K562 (cell line): ENCODE data around the gene PPM1N. TPM values are rescaled to one million over a fixed set of nuclear protein-coding genes. Genes with fewer than 3 reads are reported as not detected.

ENCODE experiments used
- BRD4 ChIP-seq: fragments of 200-600 bp; sonication (generic); IDR thresholded peaks from 2 replicates; pipeline ENCODE4 v1.6.1; 2017; ENCODE audit warnings: inconsistent platforms
- CEBPG ChIP-seq, 3 experiments: fragments of 200-800 bp in 1 of 3; sonication (Bioruptor generic) in 1 of 3; sonication (generic) in 1 of 3; formaldehyde crosslinking in 1 of 3; IDR thresholded peaks in 2 of 3; conservative IDR thresholded peaks in 1 of 3; 2 replicates each; pipeline versions ENCODE4 v1.6.1 to v1.8.0; 2016 to 2022; ENCODE audit warnings: missing compliant biosample characterization in 2 of 3, missing genetic modification characterization in 2 of 3, mild to moderate bottlenecking in 1 of 3, missing genetic modification reagents in 1 of 3
- CSDE1 ChIP-seq, 2 experiments: fragments of 450-650 bp; IDR thresholded peaks; 2 replicates each; pipeline ENCODE4 v1.6.1; 2016; ENCODE audit warnings: mild to moderate bottlenecking in 1 of 2
- EGR1 ChIP-seq: fragments of 450-650 bp; conservative IDR thresholded peaks from 2 replicates; pipeline ENCODE4 v1.6.1; 2017; ENCODE audit warnings: mild to moderate bottlenecking
- FOXJ3 ChIP-seq: sonication (generic); formaldehyde crosslinking; IDR thresholded peaks from 2 replicates; pipeline ENCODE4 v1.4.0; 2020; ENCODE audit warnings: mild to moderate bottlenecking, missing genetic modification reagents
- HMGN3 ChIP-seq: IDR thresholded peaks from 2 replicates; pipeline ENCODE4 v1.6.1; 2011; ENCODE audit warnings: borderline replicate concordance, low read depth, mild to moderate bottlenecking, mixed read lengths, low read length; ENCODE audit not compliant: insufficient read length; ENCODE audit errors: extremely low read depth
- KHSRP ChIP-seq: fragments of 450-650 bp; IDR thresholded peaks from 2 replicates; pipeline ENCODE4 v1.6.1; 2017
- NBN ChIP-seq: fragments of 450-650 bp; IDR thresholded peaks from 2 replicates; pipeline ENCODE4 v1.6.1; 2016; ENCODE audit warnings: low read depth, mild to moderate bottlenecking
- NFATC3 ChIP-seq: fragments of 450-650 bp; IDR thresholded peaks from 2 replicates; pipeline ENCODE4 v1.6.1; 2017; ENCODE audit warnings: mild to moderate bottlenecking
- RFX5 ChIP-seq: IDR thresholded peaks from 2 replicates; pipeline ENCODE4 v1.6.1; 2011; ENCODE audit warnings: low read depth, mild to moderate bottlenecking, improper control_type of control experiment, low read length
- TARDBP ChIP-seq: fragments of 450-650 bp; IDR thresholded peaks from 2 replicates; pipeline ENCODE4 v1.6.1; 2016
- TEAD2 ChIP-seq: fragments of 450-650 bp; IDR thresholded peaks from 2 replicates; pipeline ENCODE4 v1.6.1; 2016; ENCODE audit warnings: missing genetic modification characterization, control low read depth, missing compliant biosample characterization
- WHSC1 ChIP-seq: IDR thresholded peaks from one replicate; pipeline ENCODE4 v1.6.1; 2012; ENCODE audit warnings: low read length, control low read depth, inconsistent platforms
- ZNF584 ChIP-seq: fragments of 200-800 bp; sonication (Bioruptor generic); IDR thresholded peaks from 2 replicates; pipeline ENCODE4 v1.6.1; 2016; ENCODE audit warnings: low read depth, mild to moderate bottlenecking, missing genetic modification characterization, missing compliant biosample characterization
- polyA plus RNA-seq, 8 experiments: library from polyadenylated mRNA; depleted of rRNA in 4 of 8; stranded (reverse) in 5 of 8; unstranded in 3 of 8; fragments of >200 nt; fragmentation: Nextera tagmentation in 2 of 8; fragmentation: Illumina TruSeq in 1 of 8; extraction: Ambion mirVana in 2 of 8; extraction: Trizol in 1 of 8; gene quantifications; 2 replicates each; pipeline versions ENCODE4 v1.2.1 to v1.2.3, GENCODE V29; 2011 to 2014; ENCODE audit warnings: inconsistent platforms in 1 of 8, missing spikeins in 1 of 8
- total RNA-seq, 7 experiments: library from RNA; depleted of rRNA in 6 of 7; stranded (reverse); fragments of >200 nt in 6 of 7; fragmentation: Illumina TruSeq in 2 of 7; extraction: Trizol in 2 of 7; gene quantifications; 2 replicates each; pipeline versions ENCODE4 v1.2.1 to v1.2.3, GENCODE V29; 2011 to 2021; ENCODE audit warnings: low replicate concordance in 1 of 7
- TF ChIP-seq, protein P1 (sequence below), 2 experiments: fragments of 450-650 bp; IDR thresholded peaks; 2 replicates each; pipeline ENCODE4 v1.6.1; 2018; ENCODE audit warnings: mild to moderate bottlenecking in 2 of 2, low read depth in 1 of 2; ENCODE audit not compliant: partially characterized antibody in 2 of 2
- TF ChIP-seq, protein P2 (sequence below), 2 experiments: fragments of 450-650 bp; IDR thresholded peaks; 2 replicates each; pipeline ENCODE4 v1.6.1; 2016
- TF ChIP-seq, protein P3 (sequence below): fragments of 200-400 bp; formaldehyde crosslinking; IDR thresholded peaks from 2 replicates; pipeline ENCODE4 v1.6.1; 2017; ENCODE audit warnings: mild to moderate bottlenecking, low read depth, low read length, moderate library complexity
- TF ChIP-seq, protein P4 (sequence below): sonication (generic); formaldehyde crosslinking; IDR thresholded peaks from 2 replicates; pipeline ENCODE4 v1.5.0; 2020; ENCODE audit warnings: missing genetic modification reagents

The PPM1N gene
- total and polyA plus RNA-seq, 9 of the 15 experiments (the other 6 are each of a cell fraction or from before 2014, with no cell fraction given) = 4.5 to 15.6 (median 8.7) TPM

DNA sequence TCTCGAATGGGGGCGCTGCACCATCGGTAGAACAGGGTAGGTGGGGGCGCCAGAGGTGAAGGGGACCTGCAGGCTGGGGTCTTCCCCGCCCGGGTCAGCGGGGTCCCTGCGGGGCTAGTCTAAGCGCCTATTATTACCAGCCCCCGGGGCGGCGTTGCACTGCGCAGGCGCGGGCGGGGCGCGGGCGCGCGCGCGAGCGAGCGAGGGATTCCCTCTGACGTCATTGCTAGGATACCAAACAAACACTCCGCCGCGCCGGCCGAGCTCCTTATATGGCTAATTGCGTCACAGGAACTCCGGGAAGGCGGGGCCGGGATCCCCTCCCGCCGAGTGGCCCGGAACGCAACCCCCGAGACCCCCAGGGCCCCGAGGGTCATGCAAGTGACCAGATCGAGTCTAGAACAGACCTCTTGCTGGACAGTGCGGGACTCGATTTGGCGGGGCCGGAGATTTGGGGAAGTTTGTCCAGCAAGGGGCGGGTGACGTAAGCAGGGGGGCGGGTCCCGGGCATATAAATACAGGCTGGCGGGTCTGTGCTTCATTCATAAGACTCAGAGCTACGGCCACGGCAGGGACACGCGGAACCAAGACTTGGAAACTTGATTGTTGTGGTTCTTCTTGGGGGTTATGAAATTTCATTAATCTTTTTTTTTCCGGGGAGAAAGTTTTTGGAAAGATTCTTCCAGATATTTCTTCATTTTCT, 30.6 kb upstream of the PPM1N start, which contains the start of gene FOSB (continued):
- TF ChIP-seq, protein P1, sequence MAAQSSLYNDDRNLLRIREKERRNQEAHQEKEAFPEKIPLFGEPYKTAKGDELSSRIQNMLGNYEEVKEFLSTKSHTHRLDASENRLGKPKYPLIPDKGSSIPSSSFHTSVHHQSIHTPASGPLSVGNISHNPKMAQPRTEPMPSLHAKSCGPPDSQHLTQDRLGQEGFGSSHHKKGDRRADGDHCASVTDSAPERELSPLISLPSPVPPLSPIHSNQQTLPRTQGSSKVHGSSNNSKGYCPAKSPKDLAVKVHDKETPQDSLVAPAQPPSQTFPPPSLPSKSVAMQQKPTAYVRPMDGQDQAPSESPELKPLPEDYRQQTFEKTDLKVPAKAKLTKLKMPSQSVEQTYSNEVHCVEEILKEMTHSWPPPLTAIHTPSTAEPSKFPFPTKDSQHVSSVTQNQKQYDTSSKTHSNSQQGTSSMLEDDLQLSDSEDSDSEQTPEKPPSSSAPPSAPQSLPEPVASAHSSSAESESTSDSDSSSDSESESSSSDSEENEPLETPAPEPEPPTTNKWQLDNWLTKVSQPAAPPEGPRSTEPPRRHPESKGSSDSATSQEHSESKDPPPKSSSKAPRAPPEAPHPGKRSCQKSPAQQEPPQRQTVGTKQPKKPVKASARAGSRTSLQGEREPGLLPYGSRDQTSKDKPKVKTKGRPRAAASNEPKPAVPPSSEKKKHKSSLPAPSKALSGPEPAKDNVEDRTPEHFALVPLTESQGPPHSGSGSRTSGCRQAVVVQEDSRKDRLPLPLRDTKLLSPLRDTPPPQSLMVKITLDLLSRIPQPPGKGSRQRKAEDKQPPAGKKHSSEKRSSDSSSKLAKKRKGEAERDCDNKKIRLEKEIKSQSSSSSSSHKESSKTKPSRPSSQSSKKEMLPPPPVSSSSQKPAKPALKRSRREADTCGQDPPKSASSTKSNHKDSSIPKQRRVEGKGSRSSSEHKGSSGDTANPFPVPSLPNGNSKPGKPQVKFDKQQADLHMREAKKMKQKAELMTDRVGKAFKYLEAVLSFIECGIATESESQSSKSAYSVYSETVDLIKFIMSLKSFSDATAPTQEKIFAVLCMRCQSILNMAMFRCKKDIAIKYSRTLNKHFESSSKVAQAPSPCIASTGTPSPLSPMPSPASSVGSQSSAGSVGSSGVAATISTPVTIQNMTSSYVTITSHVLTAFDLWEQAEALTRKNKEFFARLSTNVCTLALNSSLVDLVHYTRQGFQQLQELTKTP (IDR thresholded peaks at IDR 0.05; ENCODE audit: low read depth in 1 of 2, partially characterized antibody in 2 of 2) = no peak
- TF ChIP-seq KHSRP (peak; percentile 75), NBN (0 out of 2 replicates have a peak, but pooled peaks have one; percentile 23), EGR1 (0 out of 2 replicates have a peak, but pooled peaks have one; percentile 25), ZNF584 (peak; percentile 55; the same call in 1 of the 2 replicates), CEBPG (CRISPR knock-in tag; IDR thresholded peaks at IDR 0.05) (peak; percentile 62; the same call in 1 of the 2 replicates), CEBPG (tag; conservative IDR thresholded peaks at IDR 0.05 in 1 of 2, IDR thresholded peaks at IDR 0.05 in 1 of 2) (peak; percentile 94 to 95), HMGN3 (peak; percentile 91), BRD4 (no peak), FOXJ3 (CRISPR knock-in tag) (peak; percentile 89), TEAD2 (no peak), NFATC3 (no peak), WHSC1 (no peak), CSDE1 (IDR thresholded peaks at IDR 0.05) (peak in 1 of 2 experiments; percentile 48; a peak in 1 of 4 replicates), TARDBP (peak; percentile 64; the same call in 1 of the 2 replicates), RFX5 (peak; percentile 60; the same call in 1 of the 2 replicates)
- TF ChIP-seq, protein P2, sequence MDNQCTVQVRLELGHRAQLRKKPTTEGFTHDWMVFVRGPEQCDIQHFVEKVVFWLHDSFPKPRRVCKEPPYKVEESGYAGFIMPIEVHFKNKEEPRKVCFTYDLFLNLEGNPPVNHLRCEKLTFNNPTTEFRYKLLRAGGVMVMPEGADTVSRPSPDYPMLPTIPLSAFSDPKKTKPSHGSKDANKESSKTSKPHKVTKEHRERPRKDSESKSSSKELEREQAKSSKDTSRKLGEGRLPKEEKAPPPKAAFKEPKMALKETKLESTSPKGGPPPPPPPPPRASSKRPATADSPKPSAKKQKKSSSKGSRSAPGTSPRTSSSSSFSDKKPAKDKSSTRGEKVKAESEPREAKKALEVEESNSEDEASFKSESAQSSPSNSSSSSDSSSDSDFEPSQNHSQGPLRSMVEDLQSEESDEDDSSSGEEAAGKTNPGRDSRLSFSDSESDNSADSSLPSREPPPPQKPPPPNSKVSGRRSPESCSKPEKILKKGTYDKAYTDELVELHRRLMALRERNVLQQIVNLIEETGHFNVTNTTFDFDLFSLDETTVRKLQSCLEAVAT (IDR thresholded peaks at IDR 0.05) = no peak
- TF ChIP-seq, protein P3, sequence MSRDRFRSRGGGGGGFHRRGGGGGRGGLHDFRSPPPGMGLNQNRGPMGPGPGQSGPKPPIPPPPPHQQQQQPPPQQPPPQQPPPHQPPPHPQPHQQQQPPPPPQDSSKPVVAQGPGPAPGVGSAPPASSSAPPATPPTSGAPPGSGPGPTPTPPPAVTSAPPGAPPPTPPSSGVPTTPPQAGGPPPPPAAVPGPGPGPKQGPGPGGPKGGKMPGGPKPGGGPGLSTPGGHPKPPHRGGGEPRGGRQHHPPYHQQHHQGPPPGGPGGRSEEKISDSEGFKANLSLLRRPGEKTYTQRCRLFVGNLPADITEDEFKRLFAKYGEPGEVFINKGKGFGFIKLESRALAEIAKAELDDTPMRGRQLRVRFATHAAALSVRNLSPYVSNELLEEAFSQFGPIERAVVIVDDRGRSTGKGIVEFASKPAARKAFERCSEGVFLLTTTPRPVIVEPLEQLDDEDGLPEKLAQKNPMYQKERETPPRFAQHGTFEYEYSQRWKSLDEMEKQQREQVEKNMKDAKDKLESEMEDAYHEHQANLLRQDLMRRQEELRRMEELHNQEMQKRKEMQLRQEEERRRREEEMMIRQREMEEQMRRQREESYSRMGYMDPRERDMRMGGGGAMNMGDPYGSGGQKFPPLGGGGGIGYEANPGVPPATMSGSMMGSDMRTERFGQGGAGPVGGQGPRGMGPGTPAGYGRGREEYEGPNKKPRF = no peak
- TF ChIP-seq, protein P4, sequence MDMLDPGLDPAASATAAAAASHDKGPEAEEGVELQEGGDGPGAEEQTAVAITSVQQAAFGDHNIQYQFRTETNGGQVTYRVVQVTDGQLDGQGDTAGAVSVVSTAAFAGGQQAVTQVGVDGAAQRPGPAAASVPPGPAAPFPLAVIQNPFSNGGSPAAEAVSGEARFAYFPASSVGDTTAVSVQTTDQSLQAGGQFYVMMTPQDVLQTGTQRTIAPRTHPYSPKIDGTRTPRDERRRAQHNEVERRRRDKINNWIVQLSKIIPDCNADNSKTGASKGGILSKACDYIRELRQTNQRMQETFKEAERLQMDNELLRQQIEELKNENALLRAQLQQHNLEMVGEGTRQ (CRISPR knock-in tag) = no peak
